ENCODE data around the gene LRFN3.
"Not testable (repeated sequence)": the region's sequence is repeated elsewhere in the genome, so short reads cannot be mapped to it uniquely, and the experiment has no call there.

The LRFN3 gene

DNA sequence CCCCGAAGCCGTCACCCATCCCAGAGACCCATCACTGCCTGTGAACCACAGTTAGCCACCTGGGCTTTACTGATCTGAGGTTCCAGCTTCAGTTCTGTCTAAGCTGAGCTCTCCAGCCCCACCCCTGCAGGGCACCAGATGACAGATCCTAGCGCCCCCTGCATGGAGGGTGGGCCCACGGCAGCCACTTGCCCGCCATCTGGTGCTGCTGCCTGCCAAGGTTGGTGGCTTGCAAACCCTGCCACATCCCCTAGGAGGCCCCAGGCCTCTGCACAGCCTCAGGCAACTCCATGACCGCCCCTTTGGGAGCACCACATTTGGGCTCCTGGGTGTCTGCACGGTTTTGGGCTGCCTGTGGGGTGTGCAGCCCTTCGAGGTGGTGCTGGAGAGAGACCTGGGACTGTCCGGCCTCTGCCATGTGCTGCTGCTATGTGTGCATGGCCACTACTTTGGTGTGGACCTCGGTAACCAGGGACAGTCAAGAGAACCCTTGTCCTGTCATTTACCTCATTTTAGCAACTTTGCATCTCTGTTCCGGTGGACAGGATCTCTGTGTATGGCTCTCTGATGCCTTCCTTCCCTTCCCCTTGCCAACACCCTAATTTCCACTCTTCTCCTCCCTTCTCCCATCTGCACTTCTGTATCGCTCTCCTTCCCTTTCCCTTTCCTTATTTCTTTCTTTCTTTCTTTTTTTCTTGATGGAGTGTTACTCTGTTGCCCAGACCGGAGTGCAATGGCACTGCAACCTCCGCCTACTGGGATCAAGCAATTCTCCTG is 41.5 kb downstream of the LRFN3 start:
- DNase-seq (ENCODE audit: low read depth in 2 of 2), result no peak

DNA sequence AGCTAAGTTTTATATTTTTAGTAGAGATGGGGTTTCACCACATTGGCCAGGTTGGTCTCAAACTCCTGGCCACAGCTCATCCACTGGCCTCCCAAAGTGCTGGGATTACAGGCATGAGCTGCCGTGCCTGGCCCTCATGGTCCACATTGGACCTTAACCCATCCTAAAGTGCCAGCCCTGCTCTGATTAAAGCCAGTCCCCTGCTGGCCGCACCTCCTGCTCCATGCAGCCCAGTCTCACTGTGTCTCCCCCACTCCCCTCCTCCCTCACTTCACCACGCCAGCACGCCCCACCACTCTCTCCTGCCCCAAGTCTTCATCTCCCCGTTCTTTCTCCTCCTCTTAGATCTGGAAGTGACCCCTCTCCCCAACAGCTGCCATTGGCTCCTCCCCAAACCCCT is 42.1 kb downstream of the LRFN3 start:
- DNase-seq (ENCODE audit: low read depth in 2 of 2), result no peak

DNA sequence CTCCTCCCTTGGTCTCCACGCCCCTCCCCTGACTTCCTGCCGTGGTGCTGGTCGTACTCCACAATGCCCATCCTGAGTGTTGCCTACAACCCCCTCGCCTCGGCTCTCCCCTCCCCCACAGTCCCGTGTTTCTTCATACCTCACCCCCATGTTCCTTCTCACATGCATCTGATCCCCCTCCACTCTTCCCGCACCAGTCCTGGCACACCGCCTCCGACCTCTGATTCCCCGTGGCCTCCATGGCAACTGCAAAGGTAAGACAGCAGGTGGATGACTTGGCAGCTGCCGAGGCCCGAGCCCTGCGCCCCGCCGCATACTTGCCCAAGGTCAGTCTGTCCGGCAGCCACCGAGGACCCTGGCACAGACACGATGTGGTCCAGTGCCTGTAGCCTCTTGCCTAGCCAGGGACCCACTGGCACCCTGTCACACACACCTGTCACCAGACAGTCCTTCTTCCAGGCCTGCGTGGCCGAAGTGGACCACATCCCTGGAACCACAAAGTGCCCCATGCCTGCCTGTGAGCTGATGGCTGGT is 42.7 kb downstream of the LRFN3 start:
- DNase-seq (ENCODE audit: low read depth in 2 of 2), result no peak

DNA sequence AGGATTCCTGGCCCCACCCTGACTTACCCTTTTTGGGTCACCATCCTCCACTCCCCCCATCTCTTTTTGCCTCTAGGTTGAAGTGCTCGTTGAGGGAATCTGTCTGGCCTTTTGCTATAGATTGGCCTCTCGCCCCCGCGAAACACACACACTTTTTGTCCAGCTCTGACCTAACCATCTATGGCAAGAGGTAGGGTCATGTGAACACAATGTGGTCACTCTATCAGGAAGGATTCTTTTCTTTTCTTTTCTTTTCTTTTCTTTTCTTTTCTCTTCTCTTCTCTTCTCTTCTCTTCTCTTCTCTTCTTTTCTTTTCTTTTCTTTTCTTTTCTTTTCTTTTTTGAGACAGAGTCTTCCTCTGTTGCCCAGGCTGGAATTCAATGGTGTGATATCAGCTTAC is 44.8 kb downstream of the LRFN3 start:
- not testable (repeated sequence) for DNase-seq (ENCODE audit: low read depth in 2 of 2)

DNA sequence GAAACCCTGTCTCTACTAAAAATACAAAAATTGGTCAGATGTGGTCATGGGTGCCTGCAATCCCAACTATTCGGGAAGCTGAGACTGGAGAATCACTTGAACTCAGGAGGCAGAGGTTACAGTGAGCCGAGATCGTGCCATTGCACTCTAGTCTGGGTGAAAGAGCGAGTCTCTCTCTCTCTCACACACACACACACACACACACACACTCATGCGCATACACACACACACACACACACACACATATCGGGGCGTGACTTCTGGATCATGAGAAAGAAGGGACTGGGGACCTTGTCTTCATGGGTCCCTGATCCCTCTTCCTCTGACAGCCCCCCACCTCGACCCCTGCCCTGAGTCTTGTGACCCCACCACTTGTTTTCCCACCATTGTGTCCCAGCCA is 47.0 kb downstream of the LRFN3 start:
- DNase-seq (ENCODE audit: low read depth in 2 of 2), result no peak

DNA sequence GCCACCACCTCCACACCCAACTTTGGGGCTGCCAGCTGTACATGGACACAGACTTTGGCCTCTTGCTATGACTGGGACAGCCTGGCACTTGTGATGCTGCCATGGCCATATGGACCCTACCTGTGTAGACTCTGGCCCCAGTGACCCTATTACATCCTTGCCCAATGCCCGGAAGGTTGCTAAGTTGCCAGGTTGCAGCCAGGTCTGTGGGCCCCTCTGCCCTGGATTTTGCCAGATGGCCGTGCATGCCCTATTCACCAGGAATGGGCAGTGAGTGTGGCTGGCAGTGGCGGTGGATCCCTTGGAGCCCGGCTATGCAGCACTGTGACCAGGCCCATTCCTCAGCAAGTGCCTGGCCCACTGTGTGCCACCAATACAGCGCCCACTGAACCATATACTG is 49.9 kb downstream of the LRFN3 start:
- no peak for DNase-seq (ENCODE audit: low read depth in 2 of 2)

DNA sequence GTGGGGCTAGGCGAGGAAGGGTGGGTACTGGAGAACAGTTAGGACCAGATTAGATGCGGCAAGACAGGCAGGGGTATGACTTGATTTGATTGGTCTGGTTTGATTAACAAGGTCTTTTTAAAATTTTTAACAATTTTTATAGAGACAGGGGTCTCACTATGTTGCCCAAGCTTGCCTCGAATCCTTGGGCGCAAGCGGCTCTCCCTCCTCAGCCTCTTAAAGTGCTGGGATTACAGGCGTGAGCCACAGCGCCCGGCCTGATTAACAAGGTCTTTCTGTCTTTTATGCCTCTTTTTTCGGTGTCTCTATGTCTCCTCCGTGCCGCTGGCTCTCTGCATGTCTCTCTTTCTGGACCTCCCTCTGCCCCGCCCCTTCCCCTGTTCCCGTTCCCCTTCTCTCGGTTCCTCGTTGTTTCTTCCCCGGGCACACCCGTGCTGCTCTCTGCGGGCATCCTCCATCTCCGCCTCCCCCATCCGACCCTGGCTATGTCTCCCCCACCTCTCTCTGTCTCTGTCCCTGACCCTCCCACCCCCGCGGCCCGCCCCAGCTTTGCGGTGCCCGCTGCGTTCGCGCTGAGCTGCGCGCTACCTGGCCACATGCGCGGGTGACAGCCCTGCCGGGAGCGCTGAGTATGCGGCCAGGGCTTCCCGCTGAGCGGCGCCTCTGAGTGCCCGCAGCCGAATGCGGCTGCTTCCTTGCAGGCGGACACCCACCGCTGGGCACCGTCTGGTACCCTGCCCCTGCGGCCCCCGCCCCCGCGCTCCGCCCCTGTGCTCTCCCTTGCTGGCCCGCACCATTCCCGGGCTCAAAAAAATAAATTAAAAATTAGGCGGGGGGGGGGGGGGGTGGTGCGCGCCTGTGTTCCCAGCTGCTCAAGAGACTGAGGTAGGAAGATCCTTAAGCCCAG is 50.7 kb downstream of the LRFN3 start:
- no peak for DNase-seq (ENCODE audit: low read depth in 2 of 2)

DNA sequence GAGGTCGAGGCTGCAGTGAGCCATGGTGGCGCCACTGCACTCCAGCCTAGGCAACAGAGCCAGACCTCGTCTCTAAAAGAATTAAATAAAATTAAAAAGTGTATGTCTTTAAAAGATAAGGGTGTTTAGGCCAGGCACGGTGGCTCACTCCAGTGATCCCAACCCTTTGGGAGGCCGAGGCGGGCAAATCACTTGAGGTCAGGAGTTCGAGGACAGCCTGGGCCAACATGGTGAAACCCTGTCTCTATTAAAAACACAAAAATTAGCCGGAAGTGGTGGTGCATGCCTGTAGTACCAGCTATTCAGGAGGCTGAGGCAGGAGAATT is 51.4 kb downstream of the LRFN3 start:
- no peak for DNase-seq (ENCODE audit: low read depth in 2 of 2)

DNA sequence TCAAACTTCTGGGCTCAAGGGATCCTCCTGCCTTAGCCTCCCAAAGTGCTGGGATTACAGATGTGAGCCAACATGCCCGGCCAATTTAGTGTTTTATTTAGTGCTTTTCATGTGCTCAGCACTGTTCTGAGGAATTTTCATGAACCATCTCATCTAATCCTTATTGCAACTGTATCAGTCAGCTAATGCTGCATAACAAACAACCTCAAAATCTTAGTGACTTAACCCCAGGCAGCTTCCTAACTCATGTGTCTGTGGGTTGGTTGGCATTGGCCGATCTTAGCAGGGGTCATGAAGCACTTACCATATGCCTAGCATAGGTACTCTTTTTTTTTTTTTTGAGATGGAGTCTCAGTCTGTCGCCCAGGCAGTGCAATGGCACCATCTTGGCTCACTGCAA is 52.6 kb downstream of the LRFN3 start:
- DNase-seq (ENCODE audit: low read depth in 2 of 2), result no peak

DNA sequence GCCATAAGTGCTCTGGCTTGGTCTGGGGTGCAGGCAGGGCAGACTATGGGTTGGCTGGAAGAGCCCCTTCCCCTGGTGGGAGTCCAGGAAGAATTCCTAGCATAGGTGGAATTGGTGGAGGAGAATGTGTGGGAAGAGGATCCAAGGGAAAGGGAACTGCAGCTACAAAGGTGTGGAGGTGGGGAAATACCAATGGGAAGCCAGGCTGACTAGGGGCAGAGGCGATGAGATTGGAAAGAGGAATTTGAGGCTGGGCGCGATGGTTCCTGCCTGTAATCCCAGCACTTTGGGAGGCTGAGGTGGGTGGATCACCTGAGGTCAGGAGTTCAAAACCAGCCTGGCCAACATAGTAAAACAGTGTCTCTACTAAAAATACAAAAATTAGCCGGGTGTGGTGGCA is 54.0 kb downstream of the LRFN3 start:
- no peak for DNase-seq (ENCODE audit: low read depth in 2 of 2)

DNA sequence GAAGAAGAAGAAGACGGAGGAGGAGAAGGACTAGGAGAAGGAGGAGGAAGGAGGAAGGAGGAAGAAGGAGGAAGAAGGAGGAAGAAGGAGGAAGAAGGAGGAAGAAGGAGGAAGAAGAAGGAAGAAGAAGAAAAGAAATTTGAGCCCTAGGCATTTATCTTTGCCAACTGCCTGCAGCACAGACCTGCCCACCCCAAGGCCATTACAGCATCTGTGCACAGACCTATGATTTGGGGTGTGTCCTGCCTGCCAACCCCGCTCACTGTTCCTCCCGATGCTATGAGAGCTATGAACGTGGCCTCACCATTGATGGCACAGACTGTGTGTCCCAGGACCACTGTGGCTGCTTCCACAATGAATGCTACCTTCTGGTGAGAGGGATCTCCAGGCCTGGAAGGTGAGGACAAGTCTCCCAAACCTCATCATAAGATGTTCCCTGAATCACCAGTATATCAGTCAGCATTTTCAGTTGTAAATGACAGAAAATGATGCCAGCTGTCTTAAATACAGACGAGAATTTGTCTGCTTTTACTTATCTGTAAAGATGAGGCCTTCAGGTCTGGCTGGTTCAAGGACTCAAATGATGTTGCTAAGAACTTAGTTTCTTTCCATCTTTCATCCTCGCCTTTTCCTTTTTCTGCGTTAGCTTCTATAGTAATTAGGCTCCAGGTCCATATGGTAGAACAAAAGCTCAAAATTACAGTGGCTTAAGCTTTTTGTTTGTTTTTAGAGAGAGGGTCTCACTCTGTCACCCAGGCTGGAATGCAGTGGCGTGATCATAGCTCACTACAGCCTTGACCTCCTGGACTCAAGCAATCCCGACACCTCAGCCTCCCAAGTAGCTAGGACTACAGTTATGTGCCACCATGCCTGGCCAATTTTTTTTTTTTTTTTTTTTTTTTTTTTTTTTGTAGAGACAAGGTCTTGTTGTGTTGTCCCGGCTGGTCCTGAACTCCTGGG is 54.9 kb downstream of the LRFN3 start:
- no peak for DNase-seq (ENCODE audit: low read depth in 2 of 2)

DNA sequence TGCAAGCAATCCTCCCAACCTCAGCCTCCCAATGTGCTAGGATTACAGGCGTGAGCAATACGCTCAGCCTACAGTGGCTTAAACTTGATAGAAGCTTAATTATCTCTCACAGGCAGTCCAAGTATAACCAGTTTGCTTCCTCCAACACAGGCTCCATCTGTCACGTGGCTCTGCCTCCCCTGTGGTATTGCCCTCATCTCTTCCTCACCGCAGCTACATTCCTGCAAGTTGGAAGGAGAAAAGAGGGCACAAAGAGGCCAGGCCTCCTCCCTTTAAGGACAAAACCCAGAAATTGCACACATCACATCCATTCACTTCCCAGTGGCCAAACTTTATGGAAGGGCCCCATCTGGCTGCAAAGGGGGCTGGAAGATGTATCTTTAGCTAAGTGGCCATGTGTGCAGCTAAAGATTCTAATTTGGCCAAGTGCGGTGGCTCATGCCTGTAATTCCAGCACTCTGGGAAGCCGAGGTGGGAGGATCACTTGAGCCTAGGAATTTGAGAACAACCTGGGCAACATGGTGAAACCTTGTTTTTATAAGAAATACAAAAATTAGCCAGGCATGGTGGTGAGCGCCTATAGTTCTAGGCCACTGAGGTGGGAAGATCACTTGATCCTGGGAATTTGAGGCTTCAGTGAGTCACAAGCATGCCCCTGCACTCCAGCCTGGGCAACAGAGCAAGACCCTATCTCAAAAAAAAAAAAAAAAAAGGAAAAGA is 55.7 kb downstream of the LRFN3 start:
- no peak for DNase-seq (ENCODE audit: low read depth in 2 of 2)

DNA sequence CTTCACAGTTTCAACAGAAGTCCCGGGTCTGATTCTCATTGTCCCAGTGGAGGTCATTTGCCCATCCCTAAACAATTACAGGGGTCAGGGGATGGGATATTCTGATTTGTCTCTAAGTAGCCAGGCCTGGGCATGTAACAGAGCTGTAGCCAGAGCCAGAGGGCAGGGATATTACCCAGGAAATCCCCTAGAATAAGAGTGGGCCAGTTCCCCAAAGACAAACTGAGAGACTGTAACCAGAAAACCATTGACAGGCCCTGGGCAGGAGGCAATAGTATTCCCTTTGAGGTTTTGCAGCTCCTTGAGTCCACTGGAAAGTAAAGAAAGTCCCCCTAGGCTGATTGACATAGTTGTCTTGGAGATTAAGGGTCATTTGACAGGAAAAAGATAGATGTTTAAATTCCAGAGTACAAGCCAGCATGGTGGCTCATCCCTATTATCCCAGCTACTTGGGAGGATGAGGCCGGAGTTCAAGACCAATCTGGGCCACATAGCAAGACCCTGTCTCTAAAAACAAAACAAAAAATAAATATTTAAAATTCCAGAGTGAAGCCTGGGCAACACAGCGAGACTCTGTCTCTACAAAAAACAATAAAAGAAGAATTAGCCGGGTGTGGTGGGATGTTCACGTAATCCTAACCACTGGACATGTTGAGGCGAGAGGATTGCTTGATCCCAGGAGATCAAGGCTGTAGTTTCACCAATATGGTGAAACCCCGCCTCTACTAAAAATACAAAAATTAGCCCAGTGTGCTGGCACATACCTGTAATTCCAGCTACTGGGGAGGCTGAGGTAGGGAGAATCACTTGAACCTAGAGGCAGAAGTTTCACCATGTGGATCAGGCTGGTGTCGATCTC is 57.0 kb downstream of the LRFN3 start:
- no peak for DNase-seq (ENCODE audit: low read depth in 2 of 2)

DNA sequence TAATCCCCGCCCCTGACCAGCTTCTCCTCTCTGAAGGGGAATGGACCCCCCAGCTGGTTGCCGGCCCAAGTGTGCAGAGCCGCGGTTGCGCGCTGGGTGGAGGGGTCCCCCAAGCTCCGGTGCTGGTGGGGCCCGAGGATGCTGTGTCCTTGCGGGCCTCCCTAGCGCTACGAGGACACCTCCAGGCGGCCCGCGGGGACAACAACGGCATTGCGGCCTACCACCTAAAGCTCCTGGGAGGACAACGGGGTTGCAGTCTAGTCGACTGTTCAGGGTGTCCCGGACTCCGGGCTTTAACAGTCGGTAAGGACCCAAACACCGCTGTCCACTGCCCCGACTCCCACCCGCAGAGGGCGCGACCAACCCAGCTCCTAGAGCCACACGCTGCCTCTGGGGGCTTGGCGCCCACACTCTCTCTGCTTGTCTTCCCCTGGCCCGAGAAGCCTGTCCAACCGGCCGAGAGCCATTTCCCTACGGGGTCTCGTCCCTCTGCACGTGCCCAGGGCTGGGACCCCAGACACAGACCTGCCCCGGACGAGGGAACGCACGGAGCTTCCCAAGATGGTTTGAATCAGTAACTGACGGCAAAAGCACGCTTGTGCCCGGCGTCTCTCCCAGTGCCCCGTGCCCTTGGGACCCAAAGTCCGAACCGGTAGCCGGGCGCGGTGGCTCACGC is 57.9 kb downstream of the LRFN3 start:
- DNase-seq (ENCODE audit: low read depth in 2 of 2), result no peak

Measured in activated CD8-positive, alpha-beta memory T cell treated with anti-CD3 and anti-CD28 coated beads for 4 hours (primary cell).